HL-60 (cell line): ENCODE measurements around the gene TPH2.

Source experiments
- DNase-seq, 2 experiments: peaks; one replicate each; pipeline ENCODE4 v3.0.0-alpha.2; 2010 to 2020; ENCODE audit warnings: low read depth in 1 of 2, low spot score in 1 of 2
- H3K27ac ChIP-seq: fragments of 250-450 bp; sonication (Bioruptor Pico); replicated peaks from 2 replicates; pipeline ENCODE4 v1.5.1; 2020; ENCODE audit warnings: mild to moderate bottlenecking, moderate library complexity
- H3K27me3 ChIP-seq: fragments of 250-450 bp; sonication (Bioruptor Pico); 2 replicates; pipeline ENCODE4 v1.5.1; 2021; ENCODE audit warnings: mild to moderate bottlenecking, moderate library complexity; ENCODE audit not compliant: insufficient read depth, poor library complexity, severe bottlenecking
- H3K4me3 ChIP-seq: replicated peaks from 2 replicates; pipeline ENCODE4 v1.5.1; 2011; ENCODE audit warnings: mild to moderate bottlenecking, control low read depth, low read length; ENCODE audit not compliant: insufficient read depth
- CTCF ChIP-seq: IDR thresholded peaks from one replicate; pipeline ENCODE4 v1.5.1; 2011; ENCODE audit warnings: low read length, control low read depth, inconsistent platforms; ENCODE audit not compliant: insufficient read depth
- GABPA ChIP-seq: IDR thresholded peaks from 2 replicates; pipeline ENCODE4 v1.6.1; 2012; ENCODE audit warnings: low read depth
- POLR2AphosphoS5 ChIP-seq: IDR thresholded peaks from 2 replicates; pipeline ENCODE4 v1.6.1; 2012; ENCODE audit warnings: low read depth
- REST ChIP-seq: IDR thresholded peaks from 2 replicates; pipeline ENCODE4 v1.6.1; 2012; ENCODE audit warnings: low read depth; ENCODE audit not compliant: insufficient replicate concordance
- SPI1 ChIP-seq: IDR thresholded peaks from 2 replicates; pipeline ENCODE4 v1.6.1; 2012; ENCODE audit warnings: low read depth, mild to moderate bottlenecking, borderline replicate concordance

The TPH2 gene

GRCh38 chr12:71942259-71942658 lies 3.6 kb downstream of the TPH2 start:
- no peak for DNase-seq
- Histone ChIP-seq H3K27me3 (peaks cover 17% of the 10 kb centered on the region), H3K27ac (no peak overlapping the region), H3K4me3 (no peak overlapping the region)
- TF ChIP-seq SPI1 = no peak
- no peak for TF ChIP-seq CTCF
- TF ChIP-seq REST = no peak
- no peak for TF ChIP-seq GABPA
- TF ChIP-seq POLR2AphosphoS5 = no peak

DNA sequence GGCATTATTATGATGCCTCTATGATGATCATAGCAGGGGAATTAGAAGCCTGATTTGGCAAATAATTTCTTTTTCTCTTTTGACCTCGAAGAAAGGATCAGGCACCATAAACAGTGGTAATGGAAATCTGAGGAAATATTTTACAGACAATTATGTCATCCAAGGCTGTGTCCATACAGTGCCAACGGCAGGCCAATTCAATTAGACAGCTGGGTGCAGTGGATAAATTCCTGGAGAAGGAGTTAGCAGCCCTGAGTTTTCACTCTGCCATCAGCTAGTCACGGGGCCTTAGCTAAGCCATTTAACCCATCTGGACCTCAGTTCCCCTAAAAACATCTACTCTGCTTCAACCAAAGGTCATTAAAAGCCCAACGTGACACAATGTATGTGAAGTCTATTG lies 4.1 kb downstream of the TPH2 start:
- H3K4me3 ChIP-seq = no peak overlapping the region
- peaks cover 17% of the 10 kb centered on the region for H3K27me3 ChIP-seq
- TF ChIP-seq SPI1 = no peak
- TF ChIP-seq REST = no peak
- no peak for TF ChIP-seq POLR2AphosphoS5
- TF ChIP-seq GABPA = no peak
- TF ChIP-seq CTCF = no peak
- H3K27ac ChIP-seq = no peak overlapping the region
- no peak for DNase-seq

GRCh38 chr12:71945121-71945520 lies 6.5 kb downstream of the TPH2 start:
- Histone ChIP-seq H3K27ac (no peak overlapping the region), H3K27me3 (peaks cover 27% of the 10 kb centered on the region), H3K4me3 (no peak overlapping the region)
- DNase-seq = no peak
- TF ChIP-seq POLR2AphosphoS5 (no peak), REST (no peak), CTCF (no peak), SPI1 (no peak)
